ENCODE results near the gene COX4I1. TPM values are rescaled to one million over a fixed set of nuclear protein-coding genes. Genes with fewer than 3 reads are reported as not detected.

The COX4I1 gene
- total RNA-seq, 1 donor from 2014 or later: 332 TPM

- Histone ChIP-seq H3K9ac (ENCODE audit: low read depth in 1 of 3, low read length in 3 of 3) (no peak overlapping the region), H3K4me1 (ENCODE audit: control insufficient read depth in 3 of 3, insufficient read depth in 3 of 3, low read length in 3 of 3) (no peaks in the 10 kb centered on the region), H3K27me3 (ENCODE audit: control insufficient read depth in 3 of 3, insufficient read depth in 3 of 3, low read length in 3 of 3) (peaks cover 16 to 23% (median 18%) of the 10 kb centered on the region in 3 donors), H3K27ac (ENCODE audit: low read depth, low read length) (no peak overlapping the region), H3K9me3 (ENCODE audit: control insufficient read depth in 3 of 3, low read length in 3 of 3) (no peaks in the 10 kb centered on the region), H3K36me3 (ENCODE audit: control insufficient read depth in 3 of 3, insufficient read depth in 3 of 3, low read length in 3 of 3) (no peaks in the 10 kb centered on the region), H3K4me3 (ENCODE audit: low read length in 3 of 3) (no peak overlapping the region)
Observed at GRCh38 chr16:85767531-85767930, 32.0 kb upstream of the COX4I1 start.

- Histone ChIP-seq H3K4me1 (ENCODE audit: control insufficient read depth in 3 of 3, insufficient read depth in 3 of 3, low read length in 3 of 3) (no peaks in the 10 kb centered on the region), H3K9me3 (ENCODE audit: control insufficient read depth in 3 of 3, low read length in 3 of 3) (no peaks in the 10 kb centered on the region), H3K27ac (ENCODE audit: low read depth, low read length) (no peak overlapping the region), H3K9ac (ENCODE audit: low read depth in 1 of 3, low read length in 3 of 3) (no peak overlapping the region), H3K27me3 (ENCODE audit: control insufficient read depth in 3 of 3, insufficient read depth in 3 of 3, low read length in 3 of 3) (peaks cover 11 to 18% (median 11%) of the 10 kb centered on the region in 3 donors), H3K4me3 (ENCODE audit: low read length in 3 of 3) (no peak overlapping the region), H3K36me3 (ENCODE audit: control insufficient read depth in 3 of 3, insufficient read depth in 3 of 3, low read length in 3 of 3) (no peaks in the 10 kb centered on the region)
Observed at GRCh38 chr16:85768199-85768598, 31.3 kb upstream of the COX4I1 start.

- no peak overlapping the region for H3K4me3 ChIP-seq (ENCODE audit: low read length in 3 of 3)
- H3K27ac ChIP-seq (ENCODE audit: low read depth, low read length): no peak overlapping the region
Observed at GRCh38 chr16:85770741-85771140, 28.8 kb upstream of the COX4I1 start.

GRCh38 chr16:85773044-85773443 is 26.5 kb upstream of the COX4I1 start:
- H3K9me3 ChIP-seq (ENCODE audit: control insufficient read depth in 3 of 3, low read length in 3 of 3): no peaks in the 10 kb centered on the region
- H3K36me3 ChIP-seq (ENCODE audit: control insufficient read depth in 3 of 3, insufficient read depth in 3 of 3, low read length in 3 of 3): peaks cover 4 to 11% (median 9%) of the 10 kb centered on the region in 3 donors
- H3K4me1 ChIP-seq (ENCODE audit: control insufficient read depth in 3 of 3, insufficient read depth in 3 of 3, low read length in 3 of 3): peaks cover 0 to under 1% (median 0%) of the 10 kb centered on the region in 3 donors
- no peak overlapping the region for H3K9ac ChIP-seq (ENCODE audit: low read depth in 1 of 3, low read length in 3 of 3)
- no peak overlapping the region for H3K27ac ChIP-seq (ENCODE audit: low read depth, low read length)
- H3K4me3 ChIP-seq (ENCODE audit: low read length in 3 of 3): no peak overlapping the region
- no peaks in the 10 kb centered on the region for H3K27me3 ChIP-seq (ENCODE audit: control insufficient read depth in 3 of 3, insufficient read depth in 3 of 3, low read length in 3 of 3)

More at GRCh38 chr16:85770741-85771140, 28.8 kb upstream of the COX4I1 start:
- Histone ChIP-seq H3K9ac (ENCODE audit: low read depth in 1 of 3, low read length in 3 of 3) (no peak overlapping the region), H3K4me1 (ENCODE audit: control insufficient read depth in 3 of 3, insufficient read depth in 3 of 3, low read length in 3 of 3) (no peaks in the 10 kb centered on the region), H3K27me3 (ENCODE audit: control insufficient read depth in 3 of 3, insufficient read depth in 3 of 3, low read length in 3 of 3) (peaks cover 5 to 9% (median 7%) of the 10 kb centered on the region in 3 donors), H3K9me3 (ENCODE audit: control insufficient read depth in 3 of 3, low read length in 3 of 3) (no peaks in the 10 kb centered on the region), H3K36me3 (ENCODE audit: control insufficient read depth in 3 of 3, insufficient read depth in 3 of 3, low read length in 3 of 3) (peaks cover 0 to 2% (median 0%) of the 10 kb centered on the region in 3 donors)

- Histone ChIP-seq H3K27me3 (ENCODE audit: control insufficient read depth in 3 of 3, insufficient read depth in 3 of 3, low read length in 3 of 3) (no peaks in the 10 kb centered on the region), H3K9ac (ENCODE audit: low read depth in 1 of 3, low read length in 3 of 3) (no peak overlapping the region), H3K36me3 (ENCODE audit: control insufficient read depth in 3 of 3, insufficient read depth in 3 of 3, low read length in 3 of 3) (peaks cover 11 to 21% (median 20%) of the 10 kb centered on the region in 3 donors), H3K27ac (ENCODE audit: low read depth, low read length) (no peak overlapping the region), H3K9me3 (ENCODE audit: control insufficient read depth in 3 of 3, low read length in 3 of 3) (no peaks in the 10 kb centered on the region), H3K4me1 (ENCODE audit: control insufficient read depth in 3 of 3, insufficient read depth in 3 of 3, low read length in 3 of 3) (peaks cover 0 to 4% (median 0%) of the 10 kb centered on the region in 3 donors), H3K4me3 (ENCODE audit: low read length in 3 of 3) (no peak overlapping the region)
Observed at GRCh38 chr16:85774136-85774535, 25.4 kb upstream of the COX4I1 start.

GRCh38 chr16:85774811-85775210 is 24.7 kb upstream of the COX4I1 start:
- H3K27me3 ChIP-seq (ENCODE audit: control insufficient read depth in 3 of 3, insufficient read depth in 3 of 3, low read length in 3 of 3): no peaks in the 10 kb centered on the region
- no peak overlapping the region for H3K4me3 ChIP-seq (ENCODE audit: low read length in 3 of 3)
- H3K36me3 ChIP-seq (ENCODE audit: control insufficient read depth in 3 of 3, insufficient read depth in 3 of 3, low read length in 3 of 3): peaks cover 17 to 26% (median 25%) of the 10 kb centered on the region in 3 donors
- no peak overlapping the region for H3K9ac ChIP-seq (ENCODE audit: low read depth in 1 of 3, low read length in 3 of 3)
- no peaks in the 10 kb centered on the region for H3K9me3 ChIP-seq (ENCODE audit: control insufficient read depth in 3 of 3, low read length in 3 of 3)
- no peak overlapping the region for H3K27ac ChIP-seq (ENCODE audit: low read depth, low read length)
- peaks cover 0 to 4% (median 0%) of the 10 kb centered on the region in 3 donors for H3K4me1 ChIP-seq (ENCODE audit: control insufficient read depth in 3 of 3, insufficient read depth in 3 of 3, low read length in 3 of 3)

- no peaks in the 10 kb centered on the region for H3K27me3 ChIP-seq (ENCODE audit: control insufficient read depth in 3 of 3, insufficient read depth in 3 of 3, low read length in 3 of 3)
- no peaks in the 10 kb centered on the region for H3K9me3 ChIP-seq (ENCODE audit: control insufficient read depth in 3 of 3, low read length in 3 of 3)
- peak overlapping the region; percentile 36 for H3K27ac ChIP-seq (ENCODE audit: low read depth, low read length)
- H3K9ac ChIP-seq (ENCODE audit: low read depth in 1 of 3, low read length in 3 of 3): no peak overlapping the region
- H3K36me3 ChIP-seq (ENCODE audit: control insufficient read depth in 3 of 3, insufficient read depth in 3 of 3, low read length in 3 of 3): peaks cover 31 to 39% (median 36%) of the 10 kb centered on the region in 3 donors
- no peak overlapping the region for H3K4me3 ChIP-seq (ENCODE audit: low read length in 3 of 3)
- H3K4me1 ChIP-seq (ENCODE audit: control insufficient read depth in 3 of 3, insufficient read depth in 3 of 3, low read length in 3 of 3): peaks cover 11 to 16% (median 13%) of the 10 kb centered on the region in 3 donors
Observed at GRCh38 chr16:85777583-85778310, 21.7 kb upstream of the COX4I1 start.

- Histone ChIP-seq H3K27me3 (ENCODE audit: control insufficient read depth in 3 of 3, insufficient read depth in 3 of 3, low read length in 3 of 3) (no peaks in the 10 kb centered on the region), H3K9ac (ENCODE audit: low read depth in 1 of 3, low read length in 3 of 3) (no peak overlapping the region), H3K4me3 (ENCODE audit: low read length in 3 of 3) (no peak overlapping the region), H3K9me3 (ENCODE audit: control insufficient read depth in 3 of 3, low read length in 3 of 3) (no peaks in the 10 kb centered on the region), H3K36me3 (ENCODE audit: control insufficient read depth in 3 of 3, insufficient read depth in 3 of 3, low read length in 3 of 3) (peaks cover 31 to 41% (median 36%) of the 10 kb centered on the region in 3 donors), H3K4me1 (ENCODE audit: control insufficient read depth in 3 of 3, insufficient read depth in 3 of 3, low read length in 3 of 3) (peaks cover 12 to 16% (median 13%) of the 10 kb centered on the region in 3 donors), H3K27ac (ENCODE audit: low read depth, low read length) (peak overlapping the region; percentile 29)
Observed at GRCh38 chr16:85778873-85779272, 20.6 kb upstream of the COX4I1 start.

- H3K27me3 ChIP-seq (ENCODE audit: control insufficient read depth in 3 of 3, insufficient read depth in 3 of 3, low read length in 3 of 3): no peaks in the 10 kb centered on the region
- H3K4me1 ChIP-seq (ENCODE audit: control insufficient read depth in 3 of 3, insufficient read depth in 3 of 3, low read length in 3 of 3): peaks cover 12 to 16% (median 13%) of the 10 kb centered on the region in 3 donors
- peaks cover 31 to 41% (median 34%) of the 10 kb centered on the region in 3 donors for H3K36me3 ChIP-seq (ENCODE audit: control insufficient read depth in 3 of 3, insufficient read depth in 3 of 3, low read length in 3 of 3)
- H3K4me3 ChIP-seq (ENCODE audit: low read length in 3 of 3): no peak overlapping the region
- no peaks in the 10 kb centered on the region for H3K9me3 ChIP-seq (ENCODE audit: control insufficient read depth in 3 of 3, low read length in 3 of 3)
- H3K27ac ChIP-seq (ENCODE audit: low read depth, low read length): no peak overlapping the region
- H3K9ac ChIP-seq (ENCODE audit: low read depth in 1 of 3, low read length in 3 of 3): no peak overlapping the region
Observed at GRCh38 chr16:85780281-85780680, 19.2 kb upstream of the COX4I1 start.

GRCh38 chr16:85781156-85781555 is 18.3 kb upstream of the COX4I1 start:
- no peaks in the 10 kb centered on the region for H3K27me3 ChIP-seq (ENCODE audit: control insufficient read depth in 3 of 3, insufficient read depth in 3 of 3, low read length in 3 of 3)
- H3K9me3 ChIP-seq (ENCODE audit: control insufficient read depth in 3 of 3, low read length in 3 of 3): no peaks in the 10 kb centered on the region
- H3K4me1 ChIP-seq (ENCODE audit: control insufficient read depth in 3 of 3, insufficient read depth in 3 of 3, low read length in 3 of 3): peaks cover 12 to 16% (median 13%) of the 10 kb centered on the region in 3 donors
- H3K4me3 ChIP-seq (ENCODE audit: low read length in 3 of 3): no peak overlapping the region
- peaks cover 34 to 44% (median 40%) of the 10 kb centered on the region in 3 donors for H3K36me3 ChIP-seq (ENCODE audit: control insufficient read depth in 3 of 3, insufficient read depth in 3 of 3, low read length in 3 of 3)
- no peak overlapping the region for H3K9ac ChIP-seq (ENCODE audit: low read depth in 1 of 3, low read length in 3 of 3)
- no peak overlapping the region for H3K27ac ChIP-seq (ENCODE audit: low read depth, low read length)

Measured in skeletal muscle tissue (tissue), 4 donors.